ENCODE measurements around the gene PRKG1.

GRCh38 chr10:52322323-52322722, 1248.0 kb downstream of the PRKG1 start:
- TF ChIP-seq CTCF (IDR thresholded peaks at IDR 0.05) (no peak), EZH2 (IDR thresholded peaks at IDR 0.05) (no peak)
